Smooth muscle cell of the brain vasculature (primary cell): ENCODE results near the gene MTHFS.
"Not testable (repeated sequence)": the region's sequence is repeated elsewhere in the genome, so short reads cannot be mapped to it uniquely, and the experiment has no call there.

Experiments used
- DNase-seq: peaks from one replicate; pipeline ENCODE4 v3.0.0-alpha.2; 2012; ENCODE audit warnings: low read depth, low spot score

Gene MTHFS

GRCh38 chr15:79915776-79916501, 19.1 kb upstream of the MTHFS start:
- not testable (repeated sequence) for DNase-seq

GRCh38 chr15:79914728-79915127, 17.9 kb upstream of the MTHFS start:
- DNase-seq = no peak

GRCh38 chr15:79909556-79910335, 12.9 kb upstream of the MTHFS start:
- not testable (repeated sequence) for DNase-seq

GRCh38 chr15:79904271-79904670, 7.5 kb upstream of the MTHFS start:
- no peak for DNase-seq

GRCh38 chr15:79903626-79904025, 6.8 kb upstream of the MTHFS start:
- no peak for DNase-seq

GRCh38 chr15:79903144-79903543, 6.3 kb upstream of the MTHFS start:
- no peak for DNase-seq

GRCh38 chr15:79901958-79902357, 5.1 kb upstream of the MTHFS start:
- DNase-seq = no peak

- not testable (repeated sequence) for DNase-seq
Measured at GRCh38 chr15:79900818-79901378, 4.1 kb upstream of the MTHFS start.

GRCh38 chr15:79900087-79900486, 3.3 kb upstream of the MTHFS start:
- no peak for DNase-seq

GRCh38 chr15:79898786-79899185, 2.0 kb upstream of the MTHFS start:
- not testable (repeated sequence) for DNase-seq

- no peak for DNase-seq
Measured at GRCh38 chr15:79898369-79898768, 1.6 kb upstream of the MTHFS start.

GRCh38 chr15:79897701-79898113, 893 bp upstream of the MTHFS start:
- no peak for DNase-seq

GRCh38 chr15:79897380-79897678, 515 bp upstream of the MTHFS start:
- no peak for DNase-seq

- DNase-seq = no peak
Measured at GRCh38 chr15:79896131-79896633, 632 bp downstream of the MTHFS start.

GRCh38 chr15:79887054-79887930, 9.5 kb downstream of the MTHFS start:
- no peak for DNase-seq

- DNase-seq = no peak
Measured at GRCh38 chr15:79886124-79886523, 10.7 kb downstream of the MTHFS start.

- DNase-seq = no peak
Measured at GRCh38 chr15:79884204-79884596, 12.6 kb downstream of the MTHFS start.

GRCh38 chr15:79883579-79884203, 13.1 kb downstream of the MTHFS start:
- DNase-seq = no peak

GRCh38 chr15:79881668-79882067, 15.1 kb downstream of the MTHFS start:
- no peak for DNase-seq

GRCh38 chr15:79881254-79881653, 15.6 kb downstream of the MTHFS start:
- DNase-seq = no peak

- no peak for DNase-seq
Measured at GRCh38 chr15:79878078-79878705, 18.6 kb downstream of the MTHFS start.
